Measurements from ENCODE around the gene TRAF3IP1.
"Not testable (repeated sequence)": the region's sequence is repeated elsewhere in the genome, so short reads cannot be mapped to it uniquely, and the experiment has no call there.

The TRAF3IP1 gene

DNA sequence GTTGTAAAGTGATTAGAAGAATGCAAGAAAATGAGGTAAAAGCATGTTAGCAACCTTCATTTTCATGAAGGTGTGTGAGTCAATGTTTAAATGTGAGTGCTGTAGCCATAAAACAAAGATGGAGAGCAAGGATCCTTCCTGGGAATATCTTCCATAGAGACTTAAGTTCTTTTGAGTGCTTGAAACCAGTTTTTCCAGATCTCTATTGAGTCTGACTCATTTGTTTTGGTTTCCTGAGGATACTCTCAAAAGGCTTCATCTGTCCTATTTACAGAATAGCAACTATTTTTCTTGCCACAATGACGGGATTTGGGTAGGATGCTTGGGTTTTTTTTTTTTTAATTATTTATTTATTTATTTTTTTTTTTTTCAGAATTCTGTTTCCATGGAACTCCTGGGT is 60.5 kb downstream of the TRAF3IP1 start:
- DNase-seq (ENCODE audit: low read depth in 2 of 2), result no peak

DNA sequence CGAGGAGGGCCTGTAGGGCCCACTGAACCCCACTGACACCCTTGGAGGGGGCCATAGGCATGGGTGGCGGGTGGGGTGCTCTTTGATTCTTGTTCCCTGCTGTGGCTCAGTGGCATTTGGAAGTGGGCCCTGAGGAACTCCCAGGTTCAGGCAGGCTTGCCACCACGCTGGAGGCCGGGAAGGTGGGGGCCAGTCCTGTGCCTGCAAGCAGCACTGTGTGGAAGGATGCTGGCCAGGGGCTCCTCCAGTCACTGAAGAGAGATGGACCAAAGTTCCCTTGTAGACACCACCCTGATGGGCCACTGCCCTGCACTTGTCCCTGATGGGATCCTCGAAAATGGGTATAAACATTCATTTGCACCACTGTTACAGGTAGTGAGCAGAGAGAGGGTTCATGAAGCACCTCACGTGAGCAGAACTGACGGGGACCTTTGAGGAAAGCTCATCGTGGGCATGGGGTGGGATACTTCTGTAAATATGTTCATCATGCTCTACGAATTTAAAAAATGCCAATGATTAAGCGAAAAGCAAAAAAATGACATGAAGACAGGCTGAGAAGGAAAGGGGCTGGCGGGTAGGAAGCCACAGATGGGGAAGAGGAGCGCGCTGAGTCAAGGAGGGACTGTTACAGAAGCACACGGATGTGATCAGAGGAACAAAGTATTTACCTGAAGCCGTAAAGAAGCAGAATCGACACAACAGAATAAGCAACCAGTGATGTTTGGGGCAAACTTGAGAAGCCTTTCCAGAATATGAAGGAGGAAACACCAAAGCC is 61.2 kb downstream of the TRAF3IP1 start:
- no peak for DNase-seq (ENCODE audit: low read depth in 2 of 2)

DNA sequence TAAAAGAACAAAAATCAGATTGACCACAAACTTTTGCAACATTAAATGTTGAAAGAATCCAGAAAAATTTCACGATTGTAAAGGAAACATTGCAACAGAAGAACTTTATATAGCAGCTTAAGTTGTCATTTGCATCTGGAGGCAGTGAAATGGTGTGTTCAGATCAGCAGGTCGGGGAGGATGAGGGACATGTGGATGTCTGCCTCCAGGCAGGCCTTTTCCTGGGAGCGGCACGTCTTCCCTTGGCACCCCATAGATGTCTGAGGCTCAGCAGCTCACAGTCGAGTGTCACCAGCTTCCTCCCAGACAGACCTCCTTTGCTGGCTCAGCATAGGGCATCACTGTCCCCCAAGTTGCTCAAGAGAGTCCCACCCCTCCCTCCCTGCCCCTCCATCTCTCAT is 62.1 kb downstream of the TRAF3IP1 start:
- DNase-seq (ENCODE audit: low read depth in 2 of 2), result no peak

DNA sequence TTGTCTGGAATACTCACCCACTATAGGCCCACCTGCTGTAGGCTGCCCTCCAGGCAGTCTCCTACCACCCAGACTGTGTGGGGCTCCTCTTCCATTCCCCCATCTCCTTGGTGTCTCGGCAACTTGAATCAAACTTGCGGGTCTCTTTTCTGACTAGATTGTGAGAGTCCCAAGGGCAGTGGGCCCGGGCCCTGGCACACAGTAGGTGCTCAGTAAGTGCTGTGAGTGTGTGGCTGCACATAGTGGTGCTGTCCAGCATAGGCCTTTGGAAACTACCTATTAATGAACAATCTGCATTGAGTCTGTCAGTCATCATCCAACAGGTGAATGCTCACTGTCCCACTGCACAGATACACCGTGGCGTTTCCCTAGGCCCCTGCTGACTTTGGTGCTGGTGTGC is 62.8 kb downstream of the TRAF3IP1 start:
- DNase-seq (ENCODE audit: low read depth in 2 of 2), result no peak

GRCh38 chr2:238383743-238384380 is 63.5 kb downstream of the TRAF3IP1 start:
- no peak for DNase-seq (ENCODE audit: low read depth in 2 of 2)

DNA sequence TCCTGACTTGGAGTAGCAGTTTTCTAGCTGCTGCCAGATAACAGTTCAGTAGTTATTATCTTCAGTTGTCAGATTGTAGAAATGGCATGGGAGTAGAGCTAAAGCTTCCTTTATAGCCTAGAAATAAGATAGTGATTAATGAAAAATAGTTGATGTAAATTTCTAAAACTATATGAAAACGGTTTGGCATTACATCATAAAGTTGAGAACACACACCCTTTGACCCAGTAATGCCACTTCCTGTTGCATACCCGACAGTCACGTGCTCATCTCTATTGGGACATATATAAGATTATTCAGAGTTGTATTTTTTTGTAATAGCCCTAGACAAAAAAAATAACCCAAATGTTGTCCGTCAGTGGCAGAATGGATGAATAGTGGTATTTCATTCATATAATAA is 67.0 kb downstream of the TRAF3IP1 start:
- no peak for DNase-seq (ENCODE audit: low read depth in 2 of 2)

GRCh38 chr2:238388794-238389193 is 68.5 kb downstream of the TRAF3IP1 start:
- DNase-seq (ENCODE audit: low read depth in 2 of 2), result no peak

- DNase-seq (ENCODE audit: low read depth in 2 of 2), result no peak
Measured at GRCh38 chr2:238389988-238390589, 69.8 kb downstream of the TRAF3IP1 start.

- DNase-seq (ENCODE audit: low read depth in 2 of 2), result no peak
Measured at GRCh38 chr2:238391042-238391689, 70.8 kb downstream of the TRAF3IP1 start.

DNA sequence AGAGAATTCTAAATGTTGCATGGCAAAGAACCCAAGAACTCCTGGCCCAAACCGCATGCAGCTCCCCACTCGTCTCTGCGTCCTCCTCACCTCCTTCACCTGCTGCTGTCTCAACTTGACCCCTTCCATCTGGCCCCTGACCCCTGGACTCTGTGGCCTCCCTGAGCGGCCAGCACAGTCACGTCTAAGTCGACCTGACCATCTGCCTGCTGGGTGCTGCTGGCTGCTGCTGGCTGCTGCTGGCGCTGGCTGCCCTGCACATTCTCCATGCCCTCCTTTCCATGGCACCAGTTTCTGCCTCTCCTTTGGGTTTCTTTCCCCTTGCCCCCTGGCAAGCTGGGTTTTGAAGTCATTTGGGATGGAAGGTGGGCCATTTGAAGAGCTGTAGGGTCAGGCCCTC is 76.3 kb downstream of the TRAF3IP1 start:
- no peak for DNase-seq (ENCODE audit: low read depth in 2 of 2)

DNA sequence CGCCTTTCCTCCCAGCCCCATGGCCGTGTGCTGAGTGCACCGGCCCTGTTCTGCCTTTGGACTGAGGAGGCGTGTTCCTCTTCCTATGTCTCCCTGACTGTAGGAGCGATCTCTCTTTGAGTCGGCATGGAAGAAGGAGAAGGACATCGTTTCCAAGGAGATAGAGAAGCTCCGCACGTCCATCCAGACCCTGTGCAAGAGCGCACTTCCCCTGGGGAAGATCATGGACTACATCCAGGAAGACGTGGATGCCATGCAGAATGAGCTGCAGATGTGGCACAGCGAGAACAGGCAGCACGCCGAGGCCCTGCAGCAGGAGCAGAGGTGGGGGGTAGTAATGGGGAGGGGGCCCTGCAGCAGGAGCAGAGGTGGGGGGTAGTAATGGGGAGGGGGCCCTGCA is 77.0 kb downstream of the TRAF3IP1 start:
- DNase-seq (ENCODE audit: low read depth in 2 of 2), result no peak

DNA sequence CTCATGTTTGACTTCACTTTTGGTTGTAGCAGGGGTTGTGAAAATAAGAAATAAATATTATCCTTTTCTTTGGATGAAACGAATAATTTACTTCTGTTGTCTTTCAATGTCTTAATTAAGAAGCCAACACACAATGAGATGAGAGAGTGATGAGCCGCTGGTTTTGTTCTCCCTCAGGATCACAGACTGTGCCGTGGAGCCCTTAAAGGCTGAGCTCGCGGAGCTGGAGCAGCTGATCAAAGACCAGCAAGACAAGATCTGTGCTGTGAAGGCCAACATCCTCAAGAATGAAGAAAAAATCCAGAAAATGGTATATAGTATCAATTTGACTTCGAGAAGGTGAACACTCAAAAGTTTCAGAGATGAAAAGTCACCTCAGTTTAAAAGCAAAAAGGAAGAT is 78.3 kb downstream of the TRAF3IP1 start:
- no peak for DNase-seq (ENCODE audit: low read depth in 2 of 2)

DNA sequence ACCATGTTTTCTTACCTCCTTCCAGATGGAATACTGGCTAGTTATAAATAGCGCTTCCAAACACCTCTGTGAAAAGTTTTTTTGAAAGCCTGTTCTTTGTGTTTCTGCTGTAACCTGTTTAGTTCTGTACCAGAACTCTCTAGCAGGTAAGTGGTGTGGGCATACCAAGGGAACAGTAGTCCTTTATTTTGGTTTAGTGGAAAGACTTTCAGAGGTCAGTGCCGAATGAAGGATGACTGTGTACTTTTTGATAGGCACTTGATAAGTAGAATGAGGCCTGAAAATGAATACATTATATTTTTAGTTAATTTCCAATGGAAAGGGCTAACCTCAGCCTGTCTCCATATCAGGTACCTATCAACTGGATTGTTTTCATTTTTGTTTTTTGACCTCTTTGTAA is 78.8 kb downstream of the TRAF3IP1 start:
- DNase-seq (ENCODE audit: low read depth in 2 of 2), result no peak

GRCh38 chr2:238401551-238401950 is 81.2 kb downstream of the TRAF3IP1 start:
- DNase-seq (ENCODE audit: low read depth in 2 of 2), result no peak

GRCh38 chr2:238403632-238404405 is 83.5 kb downstream of the TRAF3IP1 start:
- no peak for DNase-seq (ENCODE audit: low read depth in 2 of 2)

GRCh38 chr2:238404406-238405216 is 84.3 kb downstream of the TRAF3IP1 start:
- no peak for DNase-seq (ENCODE audit: low read depth in 2 of 2)

- DNase-seq (ENCODE audit: low read depth in 2 of 2), result not testable (repeated sequence)
Measured at GRCh38 chr2:238405217-238405555, 84.9 kb downstream of the TRAF3IP1 start.

DNA sequence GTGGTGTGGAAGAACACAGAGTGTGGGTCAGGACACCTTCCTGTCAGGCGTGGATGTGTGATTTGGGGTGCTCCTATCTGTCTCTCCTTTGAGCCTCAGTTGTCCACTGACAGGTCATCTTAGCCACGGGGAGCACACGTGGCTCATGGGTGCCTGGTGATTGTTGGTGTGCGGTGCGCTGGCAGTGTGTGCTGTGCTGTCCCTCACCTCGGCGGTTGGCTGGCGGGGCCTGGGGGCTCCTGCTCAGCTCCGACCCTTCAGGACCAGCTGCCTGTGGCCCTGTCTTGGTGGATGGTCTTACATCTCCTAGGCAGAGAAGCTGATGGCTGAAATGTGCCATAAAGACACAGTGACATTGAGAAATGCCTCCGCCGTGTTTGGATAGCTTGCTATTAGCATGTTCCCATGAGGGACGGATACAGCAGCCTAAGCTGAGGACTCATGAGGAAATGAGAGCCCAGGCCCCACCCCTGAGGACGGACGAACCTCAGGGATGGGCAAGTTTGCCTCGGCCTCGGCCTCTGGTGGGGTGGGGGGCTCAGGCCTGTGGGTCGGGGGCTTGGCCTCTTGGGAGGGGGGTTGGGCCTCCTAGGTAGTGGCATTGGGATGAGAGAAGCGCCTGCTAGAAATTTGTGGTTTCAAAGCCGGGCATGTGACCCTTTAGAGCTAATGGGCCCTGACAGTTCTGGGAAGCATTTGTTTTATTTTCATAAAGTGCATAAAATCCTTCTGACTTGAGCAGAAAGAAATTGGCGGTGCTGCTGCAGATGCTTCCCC is 86.1 kb downstream of the TRAF3IP1 start:
- no peak for DNase-seq (ENCODE audit: low read depth in 2 of 2)

DNA sequence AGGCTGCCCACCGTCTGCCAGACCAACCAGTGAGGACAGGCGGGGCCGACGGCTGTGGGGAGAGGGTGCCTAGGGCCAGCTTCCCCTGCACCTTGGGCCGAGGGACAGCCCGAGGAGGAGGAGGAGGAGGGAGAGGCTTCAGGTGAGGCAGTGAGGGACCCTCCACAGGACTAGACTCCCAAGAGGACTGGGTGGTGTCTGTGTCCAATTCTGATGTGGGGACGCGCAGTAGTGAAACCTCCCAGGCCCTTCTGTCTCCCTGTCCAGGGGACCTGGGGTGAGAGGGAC is 86.6 kb downstream of the TRAF3IP1 start:
- DNase-seq (ENCODE audit: low read depth in 2 of 2), result no peak

DNA sequence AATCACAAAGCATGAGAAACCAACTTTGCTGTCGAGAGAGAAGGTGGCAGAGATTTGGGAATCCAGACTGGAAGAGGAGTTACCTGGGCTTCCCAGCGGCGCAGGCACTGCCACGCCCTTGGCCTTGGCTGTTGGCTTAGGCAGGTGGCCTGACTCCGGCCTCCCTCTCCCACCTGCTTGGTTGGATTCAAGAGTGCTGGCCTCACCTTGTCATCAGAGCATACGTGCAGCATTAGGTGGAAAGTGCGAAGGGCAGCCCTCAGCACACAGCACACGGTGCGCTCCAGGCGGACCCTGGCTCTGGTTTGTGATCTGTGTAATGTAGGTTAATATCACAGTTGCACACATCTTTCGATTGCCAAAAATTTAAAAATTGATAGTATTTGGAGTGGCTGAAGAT is 87.2 kb downstream of the TRAF3IP1 start:
- DNase-seq (ENCODE audit: low read depth in 2 of 2), result no peak
